Peyer's patch (tissue), 4 donors: Measurements from ENCODE around the gene DMD. TPM values are rescaled to one million over a fixed set of nuclear protein-coding genes. Genes with fewer than 3 reads are reported as not detected.

Source experiments
- DNase-seq, 3 donors: peaks; one replicate each; pipeline ENCODE4 v3.0.0-alpha.2; 2017 to 2019
- H3K27ac ChIP-seq, 4 donors: fragments of 200-600 bp; sonication (generic); one replicate each; pipeline ENCODE4 v1.5.1; 2016 to 2019
- H3K27me3 ChIP-seq, 2 donors: fragments of 200-600 bp; sonication (generic); one replicate each; pipeline ENCODE4 v1.5.1; 2019
- H3K36me3 ChIP-seq, 3 donors: fragments of 200-600 bp; sonication (generic); one replicate each; pipeline ENCODE4 v1.5.1; 2016 to 2019
- H3K4me1 ChIP-seq, 4 donors: fragments of 200-600 bp; sonication (generic); one replicate each; pipeline ENCODE4 v1.5.1; 2016 to 2019
- H3K4me3 ChIP-seq, 4 donors: fragments of 200-600 bp; sonication (generic); 1 replicate in 3 of 4; 2 replicates in 1 of 4; pipeline ENCODE4 v1.5.1; 2016 to 2019; ENCODE audit warnings: mild to moderate bottlenecking in 1 of 4
- H3K9me3 ChIP-seq, 4 donors: fragments of 200-600 bp; sonication (generic); one replicate each; pipeline ENCODE4 v1.5.1; 2016 to 2019; ENCODE audit warnings: mild to moderate bottlenecking in 1 of 4
- CTCF ChIP-seq, 6 experiments: fragments of 450-650 bp in 4 of 6; fragments of 200-600 bp in 2 of 6; sonication (generic) in 1 of 6; IDR thresholded peaks; one replicate each; pipeline ENCODE4 v1.5.1; 2017 to 2019; ENCODE audit warnings: antibody characterized with exemption in 6 of 6, mild to moderate bottlenecking in 3 of 6, moderate library complexity in 1 of 6
- POLR2A ChIP-seq, 2 donors: fragments of 450-650 bp; IDR thresholded peaks; one replicate each; pipeline ENCODE4 v1.5.1; 2017; ENCODE audit warnings: antibody characterized with exemption in 2 of 2, mild to moderate bottlenecking in 2 of 2, moderate library complexity in 2 of 2
- total RNA-seq, 4 donors: library from RNA; depleted of rRNA; stranded (reverse); fragments of >200 nt; gene quantifications; one replicate each; pipeline ENCODE4 v1.1.0, GENCODE V29; 2016

The DMD gene
- total RNA-seq, 4 donors from 2014 or later: 15.8 to 109 (median 19.1) TPM

- Histone ChIP-seq H3K9me3 (no peaks in the 10 kb centered on the region), H3K4me1 (no peaks in the 10 kb centered on the region), H3K36me3 (no peaks in the 10 kb centered on the region), H3K4me3 (no peak overlapping the region), H3K27me3 (no peaks in the 10 kb centered on the region), H3K27ac (no peak overlapping the region)
- no peak for TF ChIP-seq POLR2A (IDR thresholded peaks at IDR 0.05)
- TF ChIP-seq CTCF (IDR thresholded peaks at IDR 0.05): no peak
- no peak for DNase-seq
Measured at GRCh38 chrX:31747411-31747810, 1463.9 kb downstream of the DMD start.

- no peak for DNase-seq
- TF ChIP-seq CTCF (IDR thresholded peaks at IDR 0.05) (no peak), POLR2A (IDR thresholded peaks at IDR 0.05) (no peak)
- Histone ChIP-seq H3K9me3 (no peaks in the 10 kb centered on the region), H3K4me1 (no peaks in the 10 kb centered on the region), H3K27ac (no peak overlapping the region), H3K4me3 (no peak overlapping the region), H3K36me3 (no peaks in the 10 kb centered on the region), H3K27me3 (no peaks in the 10 kb centered on the region)
Measured at GRCh38 chrX:31743004-31743403, 1468.3 kb downstream of the DMD start.

GRCh38 chrX:31717474-31717873, 1493.9 kb downstream of the DMD start:
- no peak for TF ChIP-seq CTCF (IDR thresholded peaks at IDR 0.05)
- no peak for TF ChIP-seq POLR2A (IDR thresholded peaks at IDR 0.05)
- DNase-seq: no peak
- Histone ChIP-seq H3K27me3 (no peaks in the 10 kb centered on the region), H3K36me3 (no peaks in the 10 kb centered on the region), H3K4me3 (no peak overlapping the region), H3K27ac (no peak overlapping the region), H3K9me3 (no peaks in the 10 kb centered on the region), H3K4me1 (no peaks in the 10 kb centered on the region)

- TF ChIP-seq POLR2A (IDR thresholded peaks at IDR 0.05): no peak
- no peak for TF ChIP-seq CTCF (IDR thresholded peaks at IDR 0.05)
- no peak overlapping the region for H3K27ac ChIP-seq
- no peaks in the 10 kb centered on the region for H3K36me3 ChIP-seq
- no peaks in the 10 kb centered on the region for H3K27me3 ChIP-seq
- no peaks in the 10 kb centered on the region for H3K9me3 ChIP-seq
- DNase-seq: no peak
- no peak overlapping the region for H3K4me3 ChIP-seq
- H3K4me1 ChIP-seq: no peaks in the 10 kb centered on the region
Measured at GRCh38 chrX:31715675-31716074, 1495.7 kb downstream of the DMD start.

- H3K27me3 ChIP-seq: no peaks in the 10 kb centered on the region
- no peak overlapping the region for H3K4me3 ChIP-seq
- no peak for DNase-seq
- H3K9me3 ChIP-seq: no peaks in the 10 kb centered on the region
- no peak overlapping the region for H3K27ac ChIP-seq
- TF ChIP-seq POLR2A (IDR thresholded peaks at IDR 0.05) (no peak), CTCF (IDR thresholded peaks at IDR 0.05) (no peak)
- H3K4me1 ChIP-seq: no peaks in the 10 kb centered on the region
- no peaks in the 10 kb centered on the region for H3K36me3 ChIP-seq
Measured at GRCh38 chrX:31714797-31715196, 1496.6 kb downstream of the DMD start.

- H3K4me1 ChIP-seq: no peaks in the 10 kb centered on the region
- no peaks in the 10 kb centered on the region for H3K36me3 ChIP-seq
- no peak overlapping the region for H3K27ac ChIP-seq
- DNase-seq: no peak
- H3K9me3 ChIP-seq: no peaks in the 10 kb centered on the region
- no peaks in the 10 kb centered on the region for H3K27me3 ChIP-seq
- TF ChIP-seq CTCF (IDR thresholded peaks at IDR 0.05) (no peak), POLR2A (IDR thresholded peaks at IDR 0.05) (no peak)
- no peak overlapping the region for H3K4me3 ChIP-seq
Measured at GRCh38 chrX:31713120-31713519, 1498.2 kb downstream of the DMD start.
